ENCODE measurements around the gene ARID1A.
A peak's percentile ranks its signal among the peaks of the same experiment; 100 is the strongest.

ARID1A gene

GRCh38 chr1:26693599-26694572 lies 1.9 kb upstream of the ARID1A start:
- peak overlapping the region; percentile 70 for H3K4me3 ChIP-seq (ENCODE audit: control insufficient read depth, low read depth, low read length)
- TF ChIP-seq CTCF (conservative IDR thresholded peaks at IDR 0.05; ENCODE audit: control insufficient read depth, insufficient read depth, low read depth, low read length), result no peak
- DNase-seq (ENCODE audit: low read depth), result no peak

GRCh38 chr1:26694638-26695355 lies 1.0 kb upstream of the ARID1A start:
- no peak for TF ChIP-seq CTCF (conservative IDR thresholded peaks at IDR 0.05; ENCODE audit: control insufficient read depth, insufficient read depth, low read depth, low read length)
- H3K4me3 ChIP-seq (ENCODE audit: control insufficient read depth, low read depth, low read length), result peak overlapping the region; percentile 51
- DNase-seq (ENCODE audit: low read depth), result no peak

- DNase-seq (ENCODE audit: low read depth), result no peak
- H3K4me3 ChIP-seq (ENCODE audit: control insufficient read depth, low read depth, low read length), result peak overlapping the region; percentile 67
- no peak for TF ChIP-seq CTCF (conservative IDR thresholded peaks at IDR 0.05; ENCODE audit: control insufficient read depth, insufficient read depth, low read depth, low read length)
Observed at GRCh38 chr1:26696119-26696653, 371 bp downstream of the ARID1A start.

GRCh38 chr1:26696654-26697430 lies 1.0 kb downstream of the ARID1A start:
- TF ChIP-seq CTCF (conservative IDR thresholded peaks at IDR 0.05; ENCODE audit: control insufficient read depth, insufficient read depth, low read depth, low read length), result no peak
- no peak for DNase-seq (ENCODE audit: low read depth)
- H3K4me3 ChIP-seq (ENCODE audit: control insufficient read depth, low read depth, low read length), result peak overlapping the region; percentile 67

- TF ChIP-seq CTCF (conservative IDR thresholded peaks at IDR 0.05; ENCODE audit: control insufficient read depth, insufficient read depth, low read depth, low read length), result no peak
- H3K4me3 ChIP-seq (ENCODE audit: control insufficient read depth, low read depth, low read length), result peak overlapping the region; percentile 67
- DNase-seq (ENCODE audit: low read depth), result no peak
Observed at GRCh38 chr1:26697431-26697977, 1.7 kb downstream of the ARID1A start.
